Measurements from ENCODE around the gene UTS2B. TPM values are rescaled to one million over a fixed set of nuclear protein-coding genes. Genes with fewer than 3 reads are reported as not detected.

UTS2B gene
- total and polyA plus RNA-seq, 2 of the 4 experiments (the other 2 are of a cell fraction), result 0.72 to 0.79 TPM

DNA sequence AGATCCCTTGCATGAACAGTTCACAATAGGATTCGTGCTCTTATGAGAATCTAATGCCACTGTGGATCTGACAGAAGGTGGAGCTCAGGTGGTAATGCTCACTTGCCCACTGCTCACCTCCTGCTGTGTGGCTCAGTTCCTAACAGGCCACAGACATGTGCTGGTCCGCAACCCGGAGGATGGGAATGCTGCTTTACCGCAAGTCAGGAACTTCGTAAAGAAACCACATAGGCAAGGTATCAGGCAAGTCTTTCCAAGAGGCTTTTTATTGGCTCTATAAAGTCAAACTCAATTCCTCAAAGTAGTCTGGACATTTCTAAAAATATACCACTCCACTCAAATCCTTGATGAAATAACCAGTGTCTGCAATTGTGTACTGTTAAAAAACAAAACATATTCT, 75.2 kb downstream of the UTS2B start:
- TF ChIP-seq FOS (IDR thresholded peaks at IDR 0.05; ENCODE audit: low read depth, low read length) (no peak), POLR2A (IDR thresholded peaks at IDR 0.05; ENCODE audit: low read depth, low read length) (no peak), CEBPB (IDR thresholded peaks at IDR 0.05; ENCODE audit: low read depth, low read length) (no peak), RCOR1 (IDR thresholded peaks at IDR 0.05; ENCODE audit: insufficient replicate concordance, low read length) (no peak), RFX5 (IDR thresholded peaks at IDR 0.05; ENCODE audit: low read depth, low read length) (no peak), NFE2L2 (IDR thresholded peaks at IDR 0.05; ENCODE audit: low read depth, low read length) (no peak), RAD21 (IDR thresholded peaks at IDR 0.05; ENCODE audit: low read length) (no peak), MAZ (IDR thresholded peaks at IDR 0.05; ENCODE audit: borderline replicate concordance, low read depth, low read length) (no peak)
- TF ChIP-seq, protein P1, sequence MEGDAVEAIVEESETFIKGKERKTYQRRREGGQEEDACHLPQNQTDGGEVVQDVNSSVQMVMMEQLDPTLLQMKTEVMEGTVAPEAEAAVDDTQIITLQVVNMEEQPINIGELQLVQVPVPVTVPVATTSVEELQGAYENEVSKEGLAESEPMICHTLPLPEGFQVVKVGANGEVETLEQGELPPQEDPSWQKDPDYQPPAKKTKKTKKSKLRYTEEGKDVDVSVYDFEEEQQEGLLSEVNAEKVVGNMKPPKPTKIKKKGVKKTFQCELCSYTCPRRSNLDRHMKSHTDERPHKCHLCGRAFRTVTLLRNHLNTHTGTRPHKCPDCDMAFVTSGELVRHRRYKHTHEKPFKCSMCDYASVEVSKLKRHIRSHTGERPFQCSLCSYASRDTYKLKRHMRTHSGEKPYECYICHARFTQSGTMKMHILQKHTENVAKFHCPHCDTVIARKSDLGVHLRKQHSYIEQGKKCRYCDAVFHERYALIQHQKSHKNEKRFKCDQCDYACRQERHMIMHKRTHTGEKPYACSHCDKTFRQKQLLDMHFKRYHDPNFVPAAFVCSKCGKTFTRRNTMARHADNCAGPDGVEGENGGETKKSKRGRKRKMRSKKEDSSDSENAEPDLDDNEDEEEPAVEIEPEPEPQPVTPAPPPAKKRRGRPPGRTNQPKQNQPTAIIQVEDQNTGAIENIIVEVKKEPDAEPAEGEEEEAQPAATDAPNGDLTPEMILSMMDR (conservative IDR thresholded peaks at IDR 0.05; ENCODE audit: low read depth, low read length), result no peak
- TF ChIP-seq, protein P2, sequence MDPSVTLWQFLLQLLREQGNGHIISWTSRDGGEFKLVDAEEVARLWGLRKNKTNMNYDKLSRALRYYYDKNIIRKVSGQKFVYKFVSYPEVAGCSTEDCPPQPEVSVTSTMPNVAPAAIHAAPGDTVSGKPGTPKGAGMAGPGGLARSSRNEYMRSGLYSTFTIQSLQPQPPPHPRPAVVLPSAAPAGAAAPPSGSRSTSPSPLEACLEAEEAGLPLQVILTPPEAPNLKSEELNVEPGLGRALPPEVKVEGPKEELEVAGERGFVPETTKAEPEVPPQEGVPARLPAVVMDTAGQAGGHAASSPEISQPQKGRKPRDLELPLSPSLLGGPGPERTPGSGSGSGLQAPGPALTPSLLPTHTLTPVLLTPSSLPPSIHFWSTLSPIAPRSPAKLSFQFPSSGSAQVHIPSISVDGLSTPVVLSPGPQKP (IDR thresholded peaks at IDR 0.05; ENCODE audit: borderline replicate concordance, low read depth, low read length), result no peak
- Histone ChIP-seq H2BK120ac (ENCODE audit: low read depth, low read length) (no peak overlapping the region), H4K5ac (ENCODE audit: low read depth, low read length) (no peak overlapping the region), H4K20me1 (ENCODE audit: insufficient read depth, low read length) (no peaks in the 10 kb centered on the region), H3K56ac (ENCODE audit: extremely low read depth, insufficient read depth, low read length) (no peak overlapping the region), H3K27me3 (ENCODE audit: control insufficient read depth, insufficient read depth, low read length) (no peaks in the 10 kb centered on the region), H3K18ac (ENCODE audit: low read depth, low read length) (no peak overlapping the region), H3K4me3 (ENCODE audit: insufficient read depth, low read depth, low read length) (no peak overlapping the region), H3K79me1 (ENCODE audit: low read depth in 1 of 2, low read length in 2 of 2) (no peaks in the 10 kb centered on the region), H3K9ac (ENCODE audit: low read depth, low read length) (no peak overlapping the region), H3K4me2 (ENCODE audit: low read depth, low read length) (no peak overlapping the region), H2BK5ac (ENCODE audit: low read depth, low read length, poor library complexity, severe bottlenecking) (no peak overlapping the region), H2AK9ac (replicated peaks; ENCODE audit: low read depth, low read length, poor library complexity) (no peak overlapping the region), H3K14ac (replicated peaks; ENCODE audit: low read depth, low read length) (no peak overlapping the region), H3K9me1 (ENCODE audit: insufficient read depth, low read length) (no peaks in the 10 kb centered on the region), H4K91ac (ENCODE audit: insufficient read depth, low read depth, low read length) (no peak overlapping the region; the same call in 1 of the 2 replicates), H3K27ac (ENCODE audit: insufficient read depth, low read length) (no peak overlapping the region), H4K8ac (ENCODE audit: low read depth in 2 of 2, low read length in 2 of 2) (no peak overlapping the region), H2AK5ac (ENCODE audit: low read depth, low read length) (no peak overlapping the region), H2AFZ (replicated peaks; ENCODE audit: low read length, poor library complexity) (no peak overlapping the region), H2BK20ac (ENCODE audit: low read depth, low read length) (no peak overlapping the region), H3K36me3 (ENCODE audit: control insufficient read depth, insufficient read depth, low read length) (no peaks in the 10 kb centered on the region), H3K4me1 (ENCODE audit: control insufficient read depth, insufficient read depth, low read length) (no peaks in the 10 kb centered on the region), H2BK15ac (ENCODE audit: low read depth, low read length) (no peak overlapping the region), H3K4ac (ENCODE audit: low read depth, low read length) (no peak overlapping the region), H3K23ac (ENCODE audit: low read depth, low read length) (no peak overlapping the region), H3K9me3 (ENCODE audit: control insufficient read depth, insufficient read depth, low read length) (no peaks in the 10 kb centered on the region)
- ATAC-seq (ENCODE audit: low read depth), result no peak
- intact Hi-C loops (cut with micrococcal nuclease), result no loop called here
- DNase-seq, result no peak
- 100% methylated on average over 2 of the region's 5 CpGs; no CpG with 5 or more reads in 1 of the 2 experiments for WGBS, 2 experiments (ENCODE audit: extremely low coverage in 2 of 2, insufficient read length in 1 of 2)
- POLR2A ChIA-PET (ENCODE audit: unreplicated experiment), result no interaction called here
- dilution Hi-C loops (cut with HindIII; ENCODE audit: low sequenced_read_pairs, unreplicated experiment), result no loop called here
- CTCF ChIA-PET, result no interaction called here
- BruUV-seq (replicated peaks), result no TSS peak
- in situ Hi-C loops (cut with MboI; ENCODE audit: low sequenced_read_pairs), result no loop called here

All from IMR-90 (cell line).